ENCODE data around the gene MRPS18A. TPM values are rescaled to one million over a fixed set of nuclear protein-coding genes. Genes with fewer than 3 reads are reported as not detected.
A peak's percentile ranks its signal among the peaks of the same experiment; 100 is the strongest.

MRPS18A gene
- total RNA-seq, 1 experiment from 2014 or later, result 105 TPM

DNA sequence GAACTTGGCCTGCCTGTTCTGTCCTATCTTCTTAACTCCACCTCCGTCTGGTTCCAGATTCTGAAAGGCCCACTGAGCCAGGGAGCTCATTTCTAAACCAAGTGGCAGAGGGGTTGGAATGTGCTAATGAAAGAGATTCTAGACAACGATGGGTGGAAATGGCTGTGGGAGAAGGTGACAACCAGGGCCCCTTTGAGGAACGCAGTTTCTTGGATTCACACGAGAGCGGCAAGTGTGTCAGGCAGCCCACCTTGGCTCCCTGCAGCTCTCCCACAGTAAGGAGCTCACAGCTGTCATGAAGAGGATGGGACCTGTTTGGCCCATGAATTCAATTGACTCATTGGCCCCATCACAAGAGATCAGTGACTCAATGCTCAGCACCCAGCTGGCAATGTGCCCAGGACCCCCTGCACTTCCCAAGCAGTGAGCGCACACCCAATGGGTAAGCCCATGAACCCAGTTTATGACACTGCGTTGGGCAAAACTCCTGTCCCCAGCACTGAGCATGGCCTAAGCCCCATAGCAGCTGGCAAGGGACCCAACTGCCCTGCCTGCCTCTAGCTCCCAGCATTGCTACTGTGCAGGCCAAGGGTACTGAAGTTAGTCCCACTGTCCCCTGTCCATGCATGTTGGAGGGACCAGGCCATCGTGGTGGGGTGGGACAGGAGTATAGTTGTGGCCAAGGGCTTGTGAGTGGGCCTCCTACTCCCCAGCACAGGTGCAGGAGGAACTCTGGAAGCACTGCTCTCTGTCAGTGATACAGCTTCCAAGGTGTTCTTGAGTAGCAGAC lies 16.4 kb downstream of the MRPS18A start:
- ATAC-seq (no peak), DNase-seq (no peak)
- H3K4me2 ChIP-seq (ENCODE audit: low read length), result no peak overlapping the region
- H3K27ac ChIP-seq (ENCODE audit: low read length), result peak overlapping the region; percentile 80
- H3K4me1 ChIP-seq (ENCODE audit: insufficient read depth, low read length), result peaks cover 37% of the 10 kb centered on the region
- intact Hi-C loops (cut with micrococcal nuclease), result no loop called here
- H2AFZ ChIP-seq (ENCODE audit: low read length), result no peak overlapping the region
- no peak overlapping the region for H3K4me3 ChIP-seq (ENCODE audit: low read length)
- POLR2A ChIA-PET (ENCODE audit: unreplicated experiment), result no interaction called here
- H3K79me2 ChIP-seq (ENCODE audit: low read length), result no peaks in the 10 kb centered on the region
- no peaks in the 10 kb centered on the region for H3K9me3 ChIP-seq (ENCODE audit: low read length)
- H3K9ac ChIP-seq (ENCODE audit: low read length), result no peak overlapping the region
- H3K9me2 ChIP-seq (replicated peaks; ENCODE audit: low read length), result no peaks in the 10 kb centered on the region
- TF ChIP-seq, protein P1, sequence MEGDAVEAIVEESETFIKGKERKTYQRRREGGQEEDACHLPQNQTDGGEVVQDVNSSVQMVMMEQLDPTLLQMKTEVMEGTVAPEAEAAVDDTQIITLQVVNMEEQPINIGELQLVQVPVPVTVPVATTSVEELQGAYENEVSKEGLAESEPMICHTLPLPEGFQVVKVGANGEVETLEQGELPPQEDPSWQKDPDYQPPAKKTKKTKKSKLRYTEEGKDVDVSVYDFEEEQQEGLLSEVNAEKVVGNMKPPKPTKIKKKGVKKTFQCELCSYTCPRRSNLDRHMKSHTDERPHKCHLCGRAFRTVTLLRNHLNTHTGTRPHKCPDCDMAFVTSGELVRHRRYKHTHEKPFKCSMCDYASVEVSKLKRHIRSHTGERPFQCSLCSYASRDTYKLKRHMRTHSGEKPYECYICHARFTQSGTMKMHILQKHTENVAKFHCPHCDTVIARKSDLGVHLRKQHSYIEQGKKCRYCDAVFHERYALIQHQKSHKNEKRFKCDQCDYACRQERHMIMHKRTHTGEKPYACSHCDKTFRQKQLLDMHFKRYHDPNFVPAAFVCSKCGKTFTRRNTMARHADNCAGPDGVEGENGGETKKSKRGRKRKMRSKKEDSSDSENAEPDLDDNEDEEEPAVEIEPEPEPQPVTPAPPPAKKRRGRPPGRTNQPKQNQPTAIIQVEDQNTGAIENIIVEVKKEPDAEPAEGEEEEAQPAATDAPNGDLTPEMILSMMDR (conservative IDR thresholded peaks at IDR 0.05; ENCODE audit: low read depth, low read length), result no peak
- TF ChIP-seq EZH2 (IDR thresholded peaks at IDR 0.05; ENCODE audit: low read length, unreplicated experiment) (no peak), EZH2phosphoT487 (IDR thresholded peaks at IDR 0.05; ENCODE audit: borderline replicate concordance, low read length) (no peak)
- H4K20me1 ChIP-seq (ENCODE audit: low read length), result no peaks in the 10 kb centered on the region
- no peaks in the 10 kb centered on the region for H3K27me3 ChIP-seq (ENCODE audit: low read length)
- H3F3A ChIP-seq (ENCODE audit: low read length, unreplicated experiment), result no peaks in the 10 kb centered on the region
- peaks cover 23% of the 10 kb centered on the region for H3K36me3 ChIP-seq (ENCODE audit: low read depth, low read length)
- BruUV-seq (replicated peaks), result no TSS peak
- CTCF ChIA-PET, result interaction anchor here (1.0 kb wide), 1 partner anchor 99 kb away, joined by 5 read pairs; the partner anchor contains the start of gene VEGFA

DNA sequence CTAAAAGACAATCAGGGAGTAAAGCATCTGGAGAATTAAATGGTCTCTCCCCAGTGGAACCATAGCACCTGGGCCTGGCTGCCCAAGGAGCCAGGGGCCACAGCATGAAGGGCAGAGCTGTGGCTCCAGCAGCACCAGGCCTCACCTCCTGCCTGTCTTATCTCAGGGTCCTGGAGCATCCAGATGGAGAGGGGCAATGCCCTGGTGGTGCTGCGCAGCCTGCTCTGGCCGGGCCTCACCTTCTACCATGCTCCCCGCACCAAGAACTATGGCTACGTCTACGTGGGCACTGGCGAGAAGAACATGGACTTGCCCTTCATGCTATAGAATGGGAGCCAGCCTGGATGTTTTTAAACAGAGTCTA lies 17.0 kb downstream of the MRPS18A start:
- Histone ChIP-seq H3K36me3 (ENCODE audit: low read depth, low read length) (peaks cover 23% of the 10 kb centered on the region), H2AFZ (ENCODE audit: low read length) (no peak overlapping the region), H3K79me2 (ENCODE audit: low read length) (no peaks in the 10 kb centered on the region), H4K20me1 (ENCODE audit: low read length) (no peaks in the 10 kb centered on the region), H3K27ac (ENCODE audit: low read length) (peak overlapping the region; percentile 80), H3K4me1 (ENCODE audit: insufficient read depth, low read length) (peaks cover 37% of the 10 kb centered on the region), H3K9me3 (ENCODE audit: low read length) (no peaks in the 10 kb centered on the region), H3F3A (ENCODE audit: low read length, unreplicated experiment) (no peaks in the 10 kb centered on the region), H3K9ac (ENCODE audit: low read length) (peak overlapping the region; percentile 6; the same call in 1 of the 2 replicates), H3K4me3 (ENCODE audit: low read length) (no peak overlapping the region), H3K9me2 (replicated peaks; ENCODE audit: low read length) (no peaks in the 10 kb centered on the region), H3K4me2 (ENCODE audit: low read length) (peak overlapping the region; percentile 16; the same call in 1 of the 2 replicates), H3K27me3 (ENCODE audit: low read length) (no peaks in the 10 kb centered on the region)
- TF ChIP-seq EZH2 (IDR thresholded peaks at IDR 0.05; ENCODE audit: low read length, unreplicated experiment), result no peak
- TF ChIP-seq, protein P1 (conservative IDR thresholded peaks at IDR 0.05; ENCODE audit: low read depth, low read length), result no peak
- no peak for TF ChIP-seq EZH2phosphoT487 (IDR thresholded peaks at IDR 0.05; ENCODE audit: borderline replicate concordance, low read length)
- POLR2A ChIA-PET (ENCODE audit: unreplicated experiment), result no interaction called here
- ATAC-seq, result no peak
- no TSS peak for BruUV-seq (replicated peaks)
- CTCF ChIA-PET, result interaction anchor here (0.5 to 1.0 kb wide), 2 partner anchors 100 to 102 kb away, joined by 3 to 5 read pairs; partner anchors contain the start of gene VEGFA
- no peak for DNase-seq
- intact Hi-C loops (cut with micrococcal nuclease), result no loop called here

Measured in PC-3 (cell line).